CD14-positive monocyte (primary cell): ENCODE results near the gene SPAG7. TPM values are rescaled to one million over a fixed set of nuclear protein-coding genes. Genes with fewer than 3 reads are reported as not detected.

ENCODE experiments used
- DNase-seq, 3 donors: peaks; one replicate each; pipeline ENCODE4 v3.0.0-alpha.2; 2011 to 2022
- H2AFZ ChIP-seq: 2 replicates; pipeline ENCODE4 v1.6.0; 2012; ENCODE audit warnings: mild to moderate bottlenecking, low read depth, low read length, inconsistent platforms; ENCODE audit not compliant: insufficient read depth, poor library complexity, severe bottlenecking
- H3K27ac ChIP-seq, 2 donors: 1 replicate in 1 of 2; 2 replicates in 1 of 2; pipeline ENCODE4 v1.5.1; 2012 to 2013; ENCODE audit warnings: low read length in 2 of 2, control low read depth in 1 of 2, inconsistent platforms in 1 of 2, low read depth in 1 of 2, mild to moderate bottlenecking in 1 of 2
- H3K27me3 ChIP-seq, 2 donors: one replicate each; pipeline versions ENCODE4 v1.6.0 to v1.6.1; 2011 to 2013; ENCODE audit warnings: low read length in 2 of 2; ENCODE audit not compliant: control insufficient read depth in 2 of 2, insufficient read depth in 2 of 2
- H3K36me3 ChIP-seq, 2 donors: replicated peaks in 1 of 2; 1 replicate in 1 of 2; 2 replicates in 1 of 2; pipeline versions ENCODE4 v1.5.1 to v1.6.1; 2012 to 2013; ENCODE audit warnings: low read length in 2 of 2, control low read depth in 1 of 2, inconsistent platforms in 1 of 2, mild to moderate bottlenecking in 1 of 2; ENCODE audit not compliant: insufficient read depth in 2 of 2, control insufficient read depth in 1 of 2
- H3K4me1 ChIP-seq, 2 donors: 1 replicate in 1 of 2; 2 replicates in 1 of 2; pipeline versions ENCODE4 v1.5.1 to v1.6.1; 2012 to 2013; ENCODE audit warnings: low read length in 2 of 2, control low read depth in 1 of 2, inconsistent platforms in 1 of 2, mild to moderate bottlenecking in 1 of 2, moderate library complexity in 1 of 2; ENCODE audit not compliant: insufficient read depth in 2 of 2, control insufficient read depth in 1 of 2
- H3K4me2 ChIP-seq: replicated peaks from 2 replicates; pipeline ENCODE3; 2012; ENCODE audit warnings: low read length, moderate library complexity, mild to moderate bottlenecking; ENCODE audit not compliant: poor library complexity, severe bottlenecking; ENCODE audit errors: extremely low read depth
- H3K4me3 ChIP-seq, 3 experiments: fragments of 200-600 bp in 1 of 3; sonication (generic) in 1 of 3; replicated peaks in 1 of 3; 1 replicate in 2 of 3; 2 replicates in 1 of 3; pipeline ENCODE4 v1.5.1; 2011 to 2013; ENCODE audit warnings: low read length in 3 of 3, mild to moderate bottlenecking in 3 of 3, control low read depth in 2 of 3, low read depth in 2 of 3, inconsistent platforms in 1 of 3, moderate library complexity in 1 of 3
- H3K79me2 ChIP-seq: 2 replicates; pipeline ENCODE4 v1.6.0; 2012; ENCODE audit warnings: mild to moderate bottlenecking, control low read depth, inconsistent platforms, low read length, moderate library complexity; ENCODE audit not compliant: insufficient read depth
- H3K9ac ChIP-seq: 2 replicates; pipeline ENCODE4 v1.6.0; 2017; ENCODE audit warnings: low read length, mild to moderate bottlenecking; ENCODE audit not compliant: insufficient read depth, poor library complexity, severe bottlenecking
- H3K9me3 ChIP-seq, 2 donors: replicated peaks in 1 of 2; 1 replicate in 1 of 2; 2 replicates in 1 of 2; pipeline versions ENCODE4 v1.5.1 to v1.6.1; 2012 to 2013; ENCODE audit warnings: low read length in 2 of 2, control low read depth in 1 of 2; ENCODE audit not compliant: control insufficient read depth in 1 of 2, insufficient read depth in 1 of 2
- H4K20me1 ChIP-seq: 2 replicates; pipeline ENCODE4 v1.6.0; 2012; ENCODE audit warnings: mild to moderate bottlenecking, low read length, control low read depth, moderate library complexity; ENCODE audit not compliant: insufficient read depth
- H3K27ac Mint-ChIP-seq, 7 donors: one replicate each; pipeline ENCODE4 v1.8.0; 2020; ENCODE audit warnings: mild to moderate bottlenecking in 7 of 7, mixed read lengths in 7 of 7, moderate library complexity in 6 of 7, inconsistent platforms in 2 of 7
- H3K27me3 Mint-ChIP-seq, 3 donors: one replicate each; pipeline ENCODE4 v1.8.0; 2021 to 2022; ENCODE audit warnings: low read depth in 3 of 3, mild to moderate bottlenecking in 3 of 3, mixed read lengths in 3 of 3, moderate library complexity in 3 of 3, inconsistent platforms in 1 of 3
- H3K36me3 Mint-ChIP-seq, 2 donors: one replicate each; pipeline ENCODE4 v1.8.0; 2020; ENCODE audit warnings: mixed read lengths in 2 of 2, inconsistent platforms in 1 of 2, mild to moderate bottlenecking in 1 of 2
- H3K4me1 Mint-ChIP-seq: one replicate; pipeline ENCODE4 v1.8.0; 2020; ENCODE audit warnings: mild to moderate bottlenecking, mixed read lengths
- H3K4me3 Mint-ChIP-seq, 2 donors: one replicate each; pipeline ENCODE4 v1.8.0; 2020; ENCODE audit warnings: mild to moderate bottlenecking in 2 of 2, mixed read lengths in 2 of 2, moderate library complexity in 1 of 2
- H3K9me3 Mint-ChIP-seq, 7 donors: one replicate each; pipeline ENCODE4 v1.8.0; 2020 to 2022; ENCODE audit warnings: mixed read lengths in 7 of 7, mild to moderate bottlenecking in 6 of 7, moderate library complexity in 6 of 7, inconsistent platforms in 2 of 7
- CTCF ChIP-seq: fragments of 200-600 bp; IDR thresholded peaks from one replicate; pipeline ENCODE4 v1.8.0; 2022; ENCODE audit warnings: antibody characterized with exemption, mild to moderate bottlenecking
- WGBS: methylation state at CpG from one replicate; pipeline ENCODE4 v1.1.5; 2013; ENCODE audit warnings: missing lambda C conversion rate; ENCODE audit not compliant: insufficient coverage; 5-methylcytosine and 5-hydroxymethylcytosine counted together
- intact Hi-C, 2 donors: fragments of 100-400 bp; cut with micrococcal nuclease; formaldehyde crosslinking; loops; one replicate each; pipeline versions ENCODE4 v1.15.0 to v1.15.1; 2023
- polyA plus RNA-seq, 3 donors: library from polyadenylated mRNA; depleted of rRNA in 1 of 3; unstranded in 2 of 3; stranded (reverse) in 1 of 3; fragments of 300-500 nt in 2 of 3; fragments of >200 nt in 1 of 3; fragmentation: Illumina TruSeq in 2 of 3; gene quantifications; 1 replicate in 2 of 3; 2 replicates in 1 of 3; pipeline ENCODE4 v1.2.3, GENCODE V29; 2012 to 2021

SPAG7 gene
- polyA plus RNA-seq, 3 donors, result 75.6 to 96.7 (median 85.1) TPM

- H3K4me3 Mint-ChIP-seq, result no peak overlapping the region
- no peaks in the 10 kb centered on the region for H3K9me3 ChIP-seq
- peak overlapping the region in 1 of 7 donors; percentile 66 for H3K27ac Mint-ChIP-seq
Observed at GRCh38 chr17:4994081-4994595, 26.5 kb upstream of the SPAG7 start.

More at GRCh38 chr17:4994081-4994595, 26.5 kb upstream of the SPAG7 start:
- H3K9me3 Mint-ChIP-seq, result peaks cover 0 to 2% (median 0%) of the 10 kb centered on the region in 7 donors
- Histone ChIP-seq H3K79me2 (peaks cover 9% of the 10 kb centered on the region), H3K36me3 (no peaks in the 10 kb centered on the region), H3K4me1 (peaks cover 16 to 24% of the 10 kb centered on the region in 2 donors), H3K4me3 (no peak overlapping the region), H2AFZ (no peak overlapping the region), H3K4me2 (no peak overlapping the region), H4K20me1 (peaks cover 8% of the 10 kb centered on the region), H3K27me3 (peaks cover 0 to 10% of the 10 kb centered on the region in 2 donors), H3K27ac (no peak overlapping the region), H3K9ac (no peak overlapping the region)
- TF ChIP-seq CTCF, result no peak
- peaks cover 4 to 9% of the 10 kb centered on the region in 2 donors for H3K36me3 Mint-ChIP-seq
- peaks cover 18 to 27% (median 20%) of the 10 kb centered on the region in 3 donors for H3K27me3 Mint-ChIP-seq
- peaks cover 25% of the 10 kb centered on the region for H3K4me1 Mint-ChIP-seq
- no peak for DNase-seq
- intact Hi-C loops, result no loop called here
- WGBS, result 91% methylated on average over 5 of the region's 6 CpGs
